Cortex of kidney (tissue), 1 donor: ENCODE results near the gene SH3GLB2.
"Not testable (repeated sequence)": the region's sequence is repeated elsewhere in the genome, so short reads cannot be mapped to it uniquely, and the experiment has no call there.

Experiments
- DNase-seq: peaks from one replicate; lab custom pipeline; 2025; lab: John Stamatoyannopoulos, UW

SH3GLB2 gene

DNA sequence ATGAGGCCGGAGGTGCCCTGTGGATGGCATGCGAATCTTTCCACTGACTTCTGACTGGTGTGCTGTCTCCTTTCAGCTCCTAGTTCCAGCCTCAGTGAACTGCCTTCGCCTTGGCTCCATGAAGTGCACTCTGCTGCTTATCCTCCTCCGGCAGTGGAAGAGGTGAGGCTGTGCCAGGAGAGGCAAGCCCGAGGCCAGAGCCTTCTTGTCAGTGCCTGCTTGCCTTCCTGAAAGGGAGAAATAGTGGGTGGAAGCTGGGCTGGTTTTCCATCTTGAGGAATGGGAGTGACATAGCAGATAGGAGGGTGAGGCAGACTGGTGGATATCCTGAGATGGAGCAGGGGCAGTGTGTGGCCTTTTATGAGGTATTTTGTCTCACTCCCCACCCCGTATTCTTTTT, 29.7 kb downstream of the SH3GLB2 start:
- no peak for DNase-seq

DNA sequence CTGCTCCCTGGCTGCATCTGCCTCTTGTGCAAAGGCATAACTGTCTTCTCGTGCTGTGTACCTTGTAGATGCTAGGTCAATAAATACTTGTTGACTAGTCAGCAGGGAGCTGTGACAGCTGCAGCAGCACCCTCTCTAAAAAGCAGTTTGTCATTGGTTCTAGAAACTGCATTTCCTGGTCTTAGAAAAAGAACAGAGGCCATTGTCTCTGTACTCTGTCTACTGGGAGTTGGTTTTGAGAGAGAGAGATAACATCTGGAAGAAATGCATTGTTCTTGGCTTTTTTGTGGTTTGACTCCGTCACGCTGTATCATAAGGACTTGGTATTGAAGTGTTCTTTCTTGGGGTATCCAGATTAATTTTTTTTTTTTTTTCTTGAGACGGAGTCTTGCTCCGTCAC, 32.3 kb downstream of the SH3GLB2 start:
- no peak for DNase-seq

- DNase-seq: no peak
These were observed 35.1 kb downstream of the SH3GLB2 start for GRCh38 chr9:128992995-128993394.

DNA sequence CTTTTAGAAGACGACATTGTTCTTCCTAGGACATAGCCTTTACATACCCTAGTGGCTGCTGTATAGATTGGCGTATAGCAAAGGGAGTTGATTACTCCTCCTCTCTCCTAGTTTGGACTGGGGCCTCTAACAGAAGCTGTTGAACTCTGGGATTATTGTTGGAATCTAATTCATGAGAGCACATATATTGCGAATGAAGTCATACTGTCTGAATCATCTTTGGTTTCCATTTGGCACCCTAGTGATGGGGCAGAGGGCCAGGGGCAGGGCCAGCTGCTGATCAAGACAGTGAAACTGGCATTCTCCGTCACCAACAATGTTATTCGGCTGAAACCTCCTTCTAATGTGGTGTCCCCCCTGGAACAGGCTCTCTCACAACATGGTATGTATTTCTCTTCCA, 40.3 kb downstream of the SH3GLB2 start:
- DNase-seq: no peak

GRCh38 chr9:128986671-128987070, 41.5 kb downstream of the SH3GLB2 start:
- no peak for DNase-seq

- DNase-seq: no peak
These were observed 44.6 kb downstream of the SH3GLB2 start for GRCh38 chr9:128983536-128983935.

DNA sequence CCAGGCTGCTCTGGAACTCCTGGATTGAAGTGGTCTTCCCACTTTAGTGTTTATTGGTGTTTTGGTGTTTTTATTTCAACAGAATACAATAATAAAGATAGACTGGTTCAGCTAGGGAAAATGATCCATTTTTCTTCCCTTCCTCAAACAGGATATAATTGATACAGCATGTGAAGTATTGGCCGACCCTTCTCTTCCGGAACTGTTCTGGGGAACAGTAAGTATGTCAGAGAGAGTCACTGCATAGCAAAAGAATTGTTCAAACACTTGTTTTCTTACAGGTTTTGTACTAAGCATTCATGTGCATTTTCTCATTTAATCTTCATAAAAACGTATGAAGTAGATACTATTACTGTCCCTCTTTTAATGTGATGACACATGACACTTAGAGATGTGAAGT, 49.0 kb downstream of the SH3GLB2 start:
- no peak for DNase-seq

DNA sequence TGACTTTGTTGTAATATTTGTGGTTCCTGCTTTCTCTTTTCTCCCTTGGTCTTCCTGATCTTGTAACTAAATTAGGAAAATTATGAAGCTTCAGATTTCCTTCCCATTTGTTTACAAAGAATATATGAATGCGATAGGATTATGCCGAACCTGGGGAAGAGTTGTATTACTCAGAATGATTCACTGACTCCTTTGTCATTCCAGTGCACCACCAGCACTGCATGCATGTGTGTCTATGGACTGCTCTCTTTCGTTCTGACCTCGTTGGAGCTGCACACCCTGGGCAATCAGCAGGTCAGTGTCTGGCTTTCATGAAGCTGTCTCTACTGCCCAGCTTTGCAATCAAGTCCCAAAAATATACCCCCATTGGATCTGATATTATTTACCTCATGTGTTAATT, 55.2 kb downstream of the SH3GLB2 start:
- no peak for DNase-seq

GRCh38 chr9:128969491-128969890, 58.6 kb downstream of the SH3GLB2 start:
- no peak for DNase-seq

DNA sequence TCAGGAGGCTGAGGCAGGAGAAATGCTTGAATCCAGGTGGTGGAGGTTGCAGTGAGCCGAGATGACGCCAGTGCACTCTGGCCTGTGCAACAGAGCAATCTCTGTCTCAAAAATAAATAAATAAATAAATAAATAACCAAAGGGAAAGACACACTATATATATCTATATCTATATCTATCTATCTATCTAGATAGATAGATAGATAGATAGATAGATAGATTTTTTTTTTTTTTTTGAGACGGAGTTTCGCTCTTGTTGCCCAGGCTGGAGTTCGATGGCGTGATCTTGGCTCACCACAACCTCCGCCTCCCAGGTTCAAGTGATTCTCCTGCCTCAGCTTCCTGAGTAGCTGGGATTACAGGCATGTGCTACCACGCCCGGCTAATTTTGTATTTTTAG, 66.7 kb downstream of the SH3GLB2 start:
- DNase-seq: not testable (repeated sequence)
